HG02678 (cell line): Measurements from ENCODE around the gene CMTR1.

Source experiments
- ATAC-seq: cut with Tn5 transposase; IDR thresholded peaks from one replicate; pipeline ENCODE4 v1.9.1; 2021; ENCODE audit warnings: mild to moderate bottlenecking, moderate library complexity; ENCODE audit not compliant: unreplicated experiment

The CMTR1 gene

GRCh38 chr6:37477191-37477590, 44.2 kb downstream of the CMTR1 start:
- ATAC-seq = no peak

- ATAC-seq = no peak
Observed at GRCh38 chr6:37477656-37478435, 44.8 kb downstream of the CMTR1 start.

- no peak for ATAC-seq
Observed at GRCh38 chr6:37478827-37479226, 45.8 kb downstream of the CMTR1 start.

DNA sequence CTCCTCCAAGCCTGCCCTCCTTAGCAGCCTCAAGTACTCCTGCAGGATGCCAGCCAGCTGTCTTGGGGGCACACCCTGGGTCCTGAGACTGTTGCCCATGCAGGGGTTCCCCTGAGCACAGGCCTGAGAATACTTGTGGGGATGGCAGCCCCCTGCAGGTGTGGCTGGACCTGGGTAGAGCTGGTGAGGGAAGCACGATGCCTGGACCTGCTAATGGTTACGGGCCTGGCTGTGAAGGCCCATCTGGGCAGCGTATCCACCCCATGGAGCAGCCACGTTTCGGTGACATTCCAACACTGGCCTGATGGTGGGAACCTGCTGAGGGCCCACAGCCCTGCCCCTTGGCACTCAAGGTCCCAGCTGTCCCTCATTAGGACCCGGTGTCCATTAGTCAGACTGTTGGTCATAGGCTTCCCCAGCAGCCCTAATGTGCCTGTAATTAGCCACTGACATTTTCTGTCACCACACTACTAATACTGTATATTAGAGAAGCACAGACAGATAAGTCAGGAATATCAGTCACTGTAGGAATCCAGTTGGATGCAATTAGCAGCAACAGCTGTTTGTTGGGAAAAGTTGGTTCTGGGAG, 46.3 kb downstream of the CMTR1 start:
- ATAC-seq = no peak

DNA sequence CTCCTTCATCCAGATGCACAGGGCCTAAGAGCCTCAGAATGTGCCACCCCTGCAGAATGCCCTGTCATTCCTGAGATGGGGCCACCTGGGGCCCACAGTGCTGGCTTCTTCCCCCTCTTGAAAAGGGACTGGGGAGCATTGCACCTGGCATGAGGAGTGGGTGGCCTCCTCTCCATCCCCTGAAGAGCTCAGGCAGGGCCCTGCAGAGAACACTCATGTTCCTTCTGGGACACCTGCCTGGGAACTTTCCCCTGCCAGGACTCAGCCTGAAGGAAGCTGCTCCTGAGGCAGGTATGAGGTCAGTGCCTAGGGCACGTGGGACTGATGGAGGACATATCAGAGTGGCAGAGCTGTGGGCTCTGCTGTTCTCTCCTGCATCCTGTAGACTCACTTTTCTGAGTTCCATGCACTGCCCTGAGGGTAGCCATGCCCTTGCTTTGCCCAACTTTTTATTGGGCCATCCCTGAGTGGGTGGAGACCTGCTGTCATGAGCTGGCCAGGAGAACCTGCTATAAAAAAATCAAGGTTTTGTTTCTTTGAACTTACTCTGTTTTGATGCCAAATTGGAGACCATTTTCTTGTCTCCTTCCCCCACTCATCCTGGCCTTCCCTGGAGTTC, 47.2 kb downstream of the CMTR1 start:
- no peak for ATAC-seq

DNA sequence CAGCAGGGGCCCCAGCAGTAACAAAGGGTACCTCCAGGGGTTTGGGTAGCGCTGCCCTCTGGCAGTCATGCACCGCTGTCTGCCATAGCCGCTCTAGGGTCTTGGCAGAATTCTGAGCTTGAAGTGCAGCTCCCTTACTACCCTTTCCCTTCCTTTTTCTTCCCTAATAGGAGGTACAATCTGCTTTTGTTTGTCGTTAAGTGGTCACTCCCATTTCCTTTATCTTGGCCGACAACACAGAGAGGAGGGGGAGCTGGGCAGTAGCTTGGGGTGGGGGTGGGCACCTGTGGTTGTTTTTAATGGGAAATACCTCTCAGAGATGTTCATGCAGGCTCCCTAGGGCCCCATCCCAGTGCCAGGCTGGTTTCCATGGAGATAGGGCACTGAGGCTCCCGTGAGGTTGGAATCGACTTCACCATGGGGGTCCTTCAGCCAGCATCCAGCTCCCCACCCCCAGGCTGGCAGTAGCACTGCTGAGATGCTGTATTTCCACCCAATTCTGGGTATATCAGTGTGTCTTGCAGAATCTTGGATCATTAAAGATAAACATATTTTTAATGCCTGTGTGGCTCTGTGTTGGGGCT, 48.0 kb downstream of the CMTR1 start:
- no peak for ATAC-seq

GRCh38 chr6:37481711-37482605, 48.9 kb downstream of the CMTR1 start:
- no peak for ATAC-seq

DNA sequence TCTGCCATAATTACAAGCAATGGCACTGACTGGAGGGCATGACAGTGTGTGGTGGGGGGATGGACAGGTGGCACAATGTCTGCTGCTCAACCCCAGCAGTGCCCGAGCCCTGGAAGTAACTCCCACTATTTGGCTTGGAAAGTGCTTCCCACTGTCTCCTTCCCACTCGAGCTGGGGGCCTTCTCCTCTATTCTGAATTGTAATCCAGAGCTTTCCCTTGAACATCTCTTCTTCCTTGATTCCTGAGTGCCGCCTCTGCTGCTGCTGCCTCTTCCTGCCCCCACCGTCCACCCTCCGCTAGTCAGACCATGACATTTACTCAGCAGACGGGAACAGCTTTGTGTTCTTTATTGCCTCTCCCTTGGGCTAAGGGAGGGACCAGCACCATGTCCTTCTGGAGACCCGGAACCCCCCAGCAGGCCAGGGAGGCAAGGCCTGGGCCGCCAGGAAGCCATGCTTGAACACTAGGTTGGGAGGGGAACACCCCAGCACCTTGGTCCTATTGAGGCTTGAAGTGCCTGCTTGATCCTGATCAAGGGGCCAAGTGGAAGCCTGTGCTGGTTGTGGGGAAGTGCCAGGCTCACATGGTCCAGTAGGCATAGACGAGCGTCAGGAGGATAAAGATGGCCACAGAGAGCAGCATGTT, 49.7 kb downstream of the CMTR1 start:
- no peak for ATAC-seq

- no peak for ATAC-seq
Observed at GRCh38 chr6:37483252-37483901, 50.4 kb downstream of the CMTR1 start.

DNA sequence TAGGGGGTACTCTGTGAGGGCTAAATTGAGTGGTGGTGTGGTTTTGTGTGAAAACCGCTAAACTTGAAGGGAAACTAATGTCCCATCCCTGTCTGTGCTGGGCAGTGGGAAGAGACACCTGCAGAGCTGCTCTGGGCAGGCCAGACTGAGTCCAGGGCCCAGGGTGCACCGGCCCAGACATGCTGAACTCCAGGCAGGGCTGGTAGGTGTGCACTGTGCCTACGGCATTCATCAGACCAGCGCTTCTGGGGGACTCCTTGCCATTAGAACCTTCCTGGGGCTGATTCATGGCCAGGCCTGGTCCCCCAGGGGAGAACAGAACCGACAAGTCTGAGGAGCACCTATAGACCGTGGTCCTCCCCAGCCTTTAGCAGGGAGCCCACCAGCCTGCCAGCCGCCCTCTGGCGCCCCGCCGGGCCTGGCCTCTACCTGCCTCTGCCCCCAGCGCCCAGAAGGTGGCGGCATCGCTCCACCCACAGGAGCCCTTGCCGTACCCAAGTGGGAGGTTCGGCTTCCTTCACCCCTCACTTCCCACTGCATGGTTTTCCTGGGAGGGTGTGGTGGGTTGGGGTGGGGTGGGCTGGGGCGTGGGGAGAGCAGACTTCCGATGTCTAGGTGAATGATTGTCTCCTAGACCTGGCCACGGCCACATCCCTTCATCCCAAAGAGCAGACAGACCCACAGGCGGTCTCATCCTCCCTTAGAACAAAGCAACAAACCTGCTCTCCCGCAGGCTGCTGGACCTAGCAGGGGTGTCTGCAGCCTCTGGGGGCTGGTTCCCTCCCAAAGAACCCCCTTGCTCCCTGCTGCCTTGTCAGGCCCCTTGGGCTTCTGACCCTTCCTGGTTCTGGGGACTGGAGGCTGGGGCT, 51.1 kb downstream of the CMTR1 start:
- peak; percentile 55 for ATAC-seq

DNA sequence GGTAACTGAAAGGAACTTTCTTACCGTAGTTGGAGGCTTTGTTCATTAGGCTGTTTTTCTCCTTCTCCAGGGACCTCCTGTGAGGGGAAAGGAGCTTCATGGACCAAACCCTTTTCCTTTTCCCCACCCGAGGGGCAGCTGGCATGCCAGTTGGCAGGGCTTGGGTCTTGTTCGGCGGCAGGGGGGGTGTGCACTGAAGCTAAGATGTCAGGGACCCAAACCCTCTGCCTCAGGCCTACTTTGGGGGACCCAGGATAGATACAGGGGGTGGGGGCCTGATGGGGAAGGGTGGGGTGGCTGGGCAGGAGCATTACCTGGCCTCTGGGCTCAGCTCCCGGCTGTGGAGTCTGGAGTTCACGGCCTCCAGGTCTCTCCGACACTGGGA, 51.8 kb downstream of the CMTR1 start:
- ATAC-seq = no peak

GRCh38 chr6:37485291-37485702, 52.3 kb downstream of the CMTR1 start:
- no peak for ATAC-seq

DNA sequence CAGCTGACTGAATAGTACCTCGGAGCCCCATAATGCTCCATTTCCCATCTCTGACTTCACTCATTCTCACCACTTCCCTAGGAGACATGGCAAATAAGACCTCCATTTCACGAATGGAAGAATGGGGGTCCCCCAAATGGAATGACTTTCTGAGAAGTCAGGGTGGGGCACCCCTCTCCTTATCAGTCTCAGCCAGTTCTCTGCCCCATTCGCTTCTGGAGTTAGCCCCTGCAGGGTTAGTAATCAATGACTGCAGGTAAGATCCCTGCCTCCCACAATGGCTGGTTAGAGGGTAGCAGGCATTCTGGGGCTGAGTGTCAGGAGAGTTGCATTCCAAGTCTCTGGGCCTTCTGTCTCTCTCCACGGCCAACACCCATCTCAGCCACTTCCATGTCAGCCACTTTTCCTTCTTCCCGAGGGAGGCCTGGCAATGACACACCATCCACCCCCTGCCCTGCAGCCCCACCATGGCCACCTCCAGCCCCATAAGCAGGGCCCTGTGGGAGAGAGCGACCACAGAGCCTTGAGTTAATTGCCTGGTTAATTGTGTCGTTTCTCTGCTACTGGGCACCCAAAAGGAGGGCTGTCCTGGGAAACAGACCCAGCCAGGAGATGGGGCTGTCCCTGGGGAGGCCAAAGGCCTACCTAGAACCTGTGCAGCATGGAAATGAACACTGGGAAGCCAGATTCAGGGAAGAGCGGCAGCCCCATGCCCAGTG, 53.3 kb downstream of the CMTR1 start:
- ATAC-seq = no peak

- no peak for ATAC-seq
Observed at GRCh38 chr6:37487591-37488380, 54.8 kb downstream of the CMTR1 start.

DNA sequence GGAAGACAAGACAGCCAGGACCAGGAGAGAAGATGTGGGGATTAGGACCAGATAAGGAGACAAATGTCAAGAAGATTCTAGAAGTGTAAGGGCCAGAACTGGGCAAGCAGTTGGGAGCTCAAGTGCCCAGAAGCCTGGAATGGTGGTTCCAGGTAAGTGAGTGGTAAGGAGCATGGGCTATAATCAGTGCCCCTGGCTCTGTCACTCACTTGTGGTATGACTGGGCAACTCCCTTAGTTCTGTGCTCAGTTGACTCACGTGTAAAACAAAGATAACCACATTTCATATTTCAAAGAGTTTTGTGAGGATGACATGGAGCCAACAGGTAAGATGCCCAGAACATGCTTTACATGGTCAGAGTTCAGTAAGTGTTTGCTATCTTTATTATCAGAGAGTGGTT, 55.5 kb downstream of the CMTR1 start:
- no peak for ATAC-seq

- no peak for ATAC-seq
Observed at GRCh38 chr6:37489697-37490336, 56.8 kb downstream of the CMTR1 start.

GRCh38 chr6:37490536-37491170, 57.6 kb downstream of the CMTR1 start:
- ATAC-seq = no peak
